SK-N-SH (cell line): ENCODE results near the gene TREML4. TPM values are rescaled to one million over a fixed set of nuclear protein-coding genes. Genes with fewer than 3 reads are reported as not detected.

Source experiments
- CTCF ChIA-PET: fragments of 300-600, 350-600 bp; formaldehyde crosslinking; extraction: SDS; loops from one replicate; lab custom pipeline; 2021; lab: Yijun Ruan, JAX
- POLR2A ChIA-PET: fragments of 350-600 bp; sonication (Branson Sonifier 250); formaldehyde crosslinking; extraction: SDS; loops from one replicate; lab custom pipeline; 2020; ENCODE audit warnings: antibody characterized with exemption, inconsistent platforms; lab: Yijun Ruan, JAX
- DNase-seq: peaks from one replicate; pipeline ENCODE4 v3.0.0; 2012
- H2AFZ ChIP-seq: fragments of 200-600 bp; sonication (generic); 2 replicates; pipeline ENCODE4 v1.8.1; 2016; ENCODE audit warnings: antibody characterized with exemption, mild to moderate bottlenecking, low read depth
- H3F3A ChIP-seq: fragments of 200-600 bp; sonication (generic); replicated peaks from 2 replicates; pipeline ENCODE3; 2016; ENCODE audit warnings: antibody characterized with exemption, mild to moderate bottlenecking; ENCODE audit not compliant: insufficient read depth
- H3K27ac ChIP-seq, 2 experiments: fragments of 200-500 bp in 1 of 2; fragments of 200-600 bp in 1 of 2; sonication (Bioruptor generic) in 1 of 2; sonication (generic), shearing (Covaris generic) in 1 of 2; 2 replicates each; pipeline versions ENCODE4 v1.5.1 to v1.6.1; 2014 to 2016; ENCODE audit warnings: low read depth in 2 of 2, inconsistent platforms in 1 of 2, low read length in 1 of 2, mild to moderate bottlenecking in 1 of 2, mixed read lengths in 1 of 2
- H3K27me3 ChIP-seq: fragments of 200-600 bp; sonication (generic), shearing (Covaris generic); 2 replicates; pipeline ENCODE4 v1.6.1; 2016; ENCODE audit warnings: mixed run types; ENCODE audit not compliant: insufficient read depth
- H3K36me3 ChIP-seq, 2 experiments: fragments of 200-500 bp in 1 of 2; fragments of 200-600 bp in 1 of 2; sonication (Bioruptor generic) in 1 of 2; sonication (generic) in 1 of 2; replicated peaks in 1 of 2; 2 replicates each; pipeline versions ENCODE3 to v1.5.1; 2014 to 2016; ENCODE audit warnings: low read length in 1 of 2, mild to moderate bottlenecking in 1 of 2; ENCODE audit not compliant: insufficient read depth in 2 of 2, control insufficient read depth in 1 of 2
- H3K4me1 ChIP-seq, 2 experiments: fragments of 200-500 bp in 1 of 2; fragments of 200-600 bp in 1 of 2; sonication (Bioruptor generic) in 1 of 2; sonication (generic), shearing (Covaris generic) in 1 of 2; 2 replicates each; pipeline versions ENCODE4 v1.5.1 to v1.6.1; 2014 to 2016; ENCODE audit warnings: low read depth in 1 of 2, low read length in 1 of 2, mixed run types in 1 of 2; ENCODE audit not compliant: insufficient read depth in 2 of 2, control insufficient read depth in 1 of 2
- H3K4me2 ChIP-seq: fragments of 200-600 bp; sonication (generic), shearing (Covaris generic); 2 replicates; pipeline ENCODE4 v1.6.1; 2017; ENCODE audit warnings: mixed run types
- H3K4me3 ChIP-seq, 2 experiments: fragments of 200-500 bp in 1 of 2; fragments of 200-600 bp in 1 of 2; sonication (Bioruptor generic) in 1 of 2; sonication (generic), shearing (Covaris generic) in 1 of 2; 2 replicates each; pipeline versions ENCODE4 v1.5.1 to v1.8.1; 2014 to 2016; ENCODE audit warnings: low read depth in 2 of 2, inconsistent platforms in 1 of 2, low read length in 1 of 2, mild to moderate bottlenecking in 1 of 2, mixed read lengths in 1 of 2, moderate library complexity in 1 of 2
- H3K79me2 ChIP-seq: fragments of 200-600 bp; sonication (generic); 2 replicates; pipeline ENCODE4 v1.8.1; 2017; ENCODE audit warnings: mild to moderate bottlenecking; ENCODE audit not compliant: insufficient read depth
- H3K9ac ChIP-seq: fragments of 200-600 bp; sonication (generic); 2 replicates; pipeline ENCODE4 v1.6.1; 2017; ENCODE audit warnings: mixed run types
- H3K9me2 ChIP-seq: fragments of 200-600 bp; sonication (generic); 2 replicates; pipeline ENCODE4 v1.6.1; 2017; ENCODE audit warnings: mixed run types
- H3K9me3 ChIP-seq: fragments of 200-600 bp; sonication (generic); 2 replicates; pipeline ENCODE4 v1.6.1; 2017; ENCODE audit warnings: mixed run types, mild to moderate bottlenecking, moderate library complexity
- H4K20me1 ChIP-seq: fragments of 200-600 bp; sonication (generic); 2 replicates; pipeline ENCODE4 v1.6.1; 2017; ENCODE audit warnings: mild to moderate bottlenecking, mixed run types; ENCODE audit not compliant: insufficient read depth
- CHD2 ChIP-seq: fragments of 150-350 bp; IDR thresholded peaks from 2 replicates; pipeline ENCODE4 v1.6.1; 2018; ENCODE audit warnings: low read length; ENCODE audit not compliant: partially characterized antibody
- ELF1 ChIP-seq: IDR thresholded peaks from 2 replicates; pipeline ENCODE4 v1.4.0; 2012
- EP300 ChIP-seq, 2 experiments: IDR thresholded peaks; 2 replicates each; pipeline versions ENCODE4 v1.4.0 to v1.6.1; 2012; ENCODE audit warnings: borderline replicate concordance in 1 of 2, low read depth in 1 of 2, low read length in 1 of 2
- EZH2phosphoT487 ChIP-seq: fragments of 200-600 bp; sonication (generic); IDR thresholded peaks from 2 replicates; pipeline ENCODE4 v1.6.1; 2017; ENCODE audit warnings: low read depth, mixed run types, mild to moderate bottlenecking, antibody characterized with exemption, moderate library complexity, borderline replicate concordance
- FOXM1 ChIP-seq: IDR thresholded peaks from 2 replicates; pipeline ENCODE4 v1.4.0; 2012; ENCODE audit warnings: low read depth, mild to moderate bottlenecking
- GABPA ChIP-seq: IDR thresholded peaks from 2 replicates; pipeline ENCODE4 v1.4.0; 2012; ENCODE audit warnings: low read depth, mild to moderate bottlenecking
- GATA2 ChIP-seq: sonication (generic); formaldehyde crosslinking; IDR thresholded peaks from 2 replicates; pipeline ENCODE4 v1.5.0; 2020; ENCODE audit warnings: mild to moderate bottlenecking, missing genetic modification reagents
- JUND ChIP-seq: IDR thresholded peaks from 2 replicates; pipeline ENCODE4 v1.4.0; 2012
- MEF2A ChIP-seq: IDR thresholded peaks from 2 replicates; pipeline ENCODE4 v1.4.0; 2012; ENCODE audit warnings: low read depth, borderline replicate concordance
- NFIC ChIP-seq: IDR thresholded peaks from 2 replicates; pipeline ENCODE4 v1.4.0; 2012; ENCODE audit warnings: borderline replicate concordance
- NRF1 ChIP-seq: IDR thresholded peaks from 2 replicates; pipeline ENCODE4 v1.6.1; 2012; ENCODE audit warnings: low read depth, mild to moderate bottlenecking, low read length
- POLR2AphosphoS5 ChIP-seq: IDR thresholded peaks from 2 replicates; pipeline ENCODE4 v1.6.1; 2012; ENCODE audit warnings: low read depth, low read length
- RAD21 ChIP-seq: IDR thresholded peaks from 2 replicates; pipeline ENCODE4 v1.6.1; 2012; ENCODE audit warnings: mild to moderate bottlenecking, low read length
- RCOR1 ChIP-seq: fragments of 150-350 bp; IDR thresholded peaks from 2 replicates; pipeline ENCODE4 v1.6.1; 2017; ENCODE audit warnings: antibody characterized with exemption, low read length
- RFX5 ChIP-seq: IDR thresholded peaks from 2 replicates; pipeline ENCODE4 v1.6.1; 2012; ENCODE audit warnings: mild to moderate bottlenecking, improper control_type of control experiment, low read length
- SIN3A ChIP-seq: IDR thresholded peaks from 2 replicates; pipeline ENCODE4 v1.6.1; 2012; ENCODE audit warnings: low read depth, mild to moderate bottlenecking, low read length, moderate library complexity, borderline replicate concordance
- TCF12 ChIP-seq: IDR thresholded peaks from 2 replicates; pipeline ENCODE4 v1.4.0; 2012
- TEAD4 ChIP-seq: IDR thresholded peaks from 2 replicates; pipeline ENCODE4 v1.4.0; 2012; ENCODE audit warnings: mild to moderate bottlenecking, borderline replicate concordance; ENCODE audit not compliant: insufficient read depth
- YY1 ChIP-seq: IDR thresholded peaks from 2 replicates; pipeline ENCODE4 v1.4.0; 2012; ENCODE audit warnings: low read depth, mild to moderate bottlenecking
- ZBTB33 ChIP-seq: IDR thresholded peaks from 2 replicates; pipeline ENCODE4 v1.4.0; 2012; ENCODE audit warnings: low read depth, borderline replicate concordance
- WGBS: methylation state at CpG from one replicate; pipeline ENCODE4 v1.1.6; 2017; ENCODE audit warnings: low lambda C conversion rate; 5-methylcytosine and 5-hydroxymethylcytosine counted together
- polyA plus RNA-seq, 3 experiments: library from polyadenylated mRNA; depleted of rRNA; stranded (reverse); fragments of >200 nt; gene quantifications; 2 replicates each; pipeline ENCODE4 v1.2.3, GENCODE V29; 2012
- TF ChIP-seq, protein P1 (sequence below): IDR thresholded peaks from 2 replicates; pipeline ENCODE4; 2012
- TF ChIP-seq, protein P2 (sequence below): fragments of 150-350 bp; IDR thresholded peaks from 2 replicates; pipeline ENCODE4 v1.6.1; 2017; ENCODE audit warnings: antibody characterized with exemption, low read length, low read depth, borderline replicate concordance

The TREML4 gene
- polyA plus RNA-seq, 1 of the 3 experiments (the other 2 are of a cell fraction): not detected

DNA sequence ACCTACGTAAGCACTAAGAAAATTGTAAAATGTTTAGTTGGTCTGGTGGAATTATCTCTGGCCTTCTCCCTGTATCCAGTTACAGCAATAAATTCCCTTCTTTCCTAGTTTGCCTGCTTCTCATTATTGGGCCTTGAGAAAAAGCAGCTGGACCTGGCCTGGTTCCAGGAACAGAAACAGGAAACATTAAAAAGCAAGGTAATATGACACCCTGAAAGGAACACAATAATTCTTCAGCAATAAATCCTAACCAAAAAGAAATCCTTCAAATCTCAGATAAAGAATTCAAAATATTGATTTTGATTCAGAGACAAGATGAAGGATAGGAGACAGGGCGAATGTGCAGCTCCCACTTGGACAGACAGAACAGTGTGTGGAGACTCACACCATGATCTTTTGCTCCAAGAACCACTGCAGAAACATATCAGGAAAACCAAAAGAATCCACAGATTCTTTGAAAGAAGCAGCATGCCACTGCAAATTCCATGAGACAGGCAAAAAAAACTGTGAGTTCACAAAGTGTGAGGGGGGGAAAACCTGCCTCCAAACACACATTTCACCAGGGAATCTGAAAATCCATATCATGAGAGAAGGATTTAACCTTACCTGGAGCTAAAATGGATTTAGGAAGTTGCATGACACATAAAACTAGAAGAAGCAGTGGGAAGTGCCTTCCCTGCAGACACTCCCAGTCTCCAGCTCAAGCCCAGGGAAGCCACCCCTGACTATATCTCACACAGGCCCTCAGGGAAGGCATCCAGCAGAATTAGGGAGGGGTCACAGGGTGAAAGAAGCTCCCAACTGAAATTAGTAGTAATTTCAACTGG lies 29.4 kb downstream of the TREML4 start:
- Histone ChIP-seq H3K4me3 (no peak overlapping the region), H3F3A (peaks cover 9% of the 10 kb centered on the region), H3K79me2 (no peaks in the 10 kb centered on the region), H3K27me3 (no peaks in the 10 kb centered on the region), H3K27ac (peak overlapping the region; percentile 10 to 58; a peak in 1 of 4 replicates), H3K4me1 (peaks cover 11 to 19% of the 10 kb centered on the region in 2 experiments; a peak in 3 of 4 replicates), H3K9ac (no peak overlapping the region), H2AFZ (no peak overlapping the region), H3K4me2 (peak overlapping the region; percentile 6; the same call in 1 of the 2 replicates), H4K20me1 (no peaks in the 10 kb centered on the region), H3K36me3 (no peaks in the 10 kb centered on the region), H3K9me2 (no peaks in the 10 kb centered on the region), H3K9me3 (no peaks in the 10 kb centered on the region)
- 11% methylated on average over 2 of the region's 2 CpGs for WGBS
- no peak for DNase-seq
- TF ChIP-seq RFX5: no peak
- TF ChIP-seq EP300 (IDR thresholded peaks at IDR 0.05; ENCODE audit: borderline replicate concordance in 1 of 2, low read depth in 1 of 2, low read length in 1 of 2): peak; percentile 36 to 40; a peak in 2 of 4 replicates
- TF ChIP-seq ZBTB33: no peak
- TF ChIP-seq POLR2AphosphoS5: peak; percentile 48; the same call in 1 of the 2 replicates
- TF ChIP-seq RCOR1: peak; percentile 69; the same call in 1 of the 2 replicates
- peak; percentile 84; the same call in 1 of the 2 replicates for TF ChIP-seq NFIC
- TF ChIP-seq TCF12: peak; percentile 94
- TF ChIP-seq, protein P1, sequence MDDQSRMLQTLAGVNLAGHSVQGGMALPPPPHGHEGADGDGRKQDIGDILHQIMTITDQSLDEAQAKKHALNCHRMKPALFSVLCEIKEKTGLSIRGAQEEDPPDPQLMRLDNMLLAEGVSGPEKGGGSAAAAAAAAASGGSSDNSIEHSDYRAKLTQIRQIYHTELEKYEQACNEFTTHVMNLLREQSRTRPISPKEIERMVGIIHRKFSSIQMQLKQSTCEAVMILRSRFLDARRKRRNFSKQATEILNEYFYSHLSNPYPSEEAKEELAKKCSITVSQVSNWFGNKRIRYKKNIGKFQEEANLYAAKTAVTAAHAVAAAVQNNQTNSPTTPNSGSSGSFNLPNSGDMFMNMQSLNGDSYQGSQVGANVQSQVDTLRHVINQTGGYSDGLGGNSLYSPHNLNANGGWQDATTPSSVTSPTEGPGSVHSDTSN: peak; percentile 83
- TF ChIP-seq ELF1: 0 out of 2 replicates have a peak, but pooled peaks have one; percentile 23
- peak; percentile 43; the same call in 1 of the 2 replicates for TF ChIP-seq JUND
- ChIA-PET POLR2A (no interaction called here), CTCF (interaction anchor here (0.8 to 3.0 kb wide), 2 partner anchors 49 kb away, joined by 3 to 7 read pairs; no protein-coding TSS in a partner anchor)

GRCh38 chr6:41258196-41258493 lies 30.0 kb downstream of the TREML4 start:
- no peaks in the 10 kb centered on the region for H3K79me2 ChIP-seq
- no peaks in the 10 kb centered on the region for H3K9me2 ChIP-seq
- H3K4me3 ChIP-seq: no peak overlapping the region
- H4K20me1 ChIP-seq: no peaks in the 10 kb centered on the region
- ChIA-PET CTCF (interaction anchor here (0.8 kb wide), 1 partner anchor 48 kb away, joined by 3 read pairs; no protein-coding TSS in a partner anchor), POLR2A (no interaction called here)
- peaks cover 9% of the 10 kb centered on the region for H3F3A ChIP-seq
- TF ChIP-seq RFX5 (no peak), MEF2A (no peak), GABPA (no peak), YY1 (no peak), JUND (no peak), FOXM1 (no peak), NRF1 (no peak), SIN3A (no peak), EZH2phosphoT487 (no peak), RAD21 (no peak), TCF12 (no peak), CHD2 (no peak), POLR2AphosphoS5 (no peak), GATA2 (CRISPR knock-in tag) (no peak), TEAD4 (no peak)
- TF ChIP-seq, protein P1: no peak
- TF ChIP-seq, protein P2, sequence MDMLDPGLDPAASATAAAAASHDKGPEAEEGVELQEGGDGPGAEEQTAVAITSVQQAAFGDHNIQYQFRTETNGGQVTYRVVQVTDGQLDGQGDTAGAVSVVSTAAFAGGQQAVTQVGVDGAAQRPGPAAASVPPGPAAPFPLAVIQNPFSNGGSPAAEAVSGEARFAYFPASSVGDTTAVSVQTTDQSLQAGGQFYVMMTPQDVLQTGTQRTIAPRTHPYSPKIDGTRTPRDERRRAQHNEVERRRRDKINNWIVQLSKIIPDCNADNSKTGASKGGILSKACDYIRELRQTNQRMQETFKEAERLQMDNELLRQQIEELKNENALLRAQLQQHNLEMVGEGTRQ: no peak
- no peak overlapping the region for H3K4me2 ChIP-seq
- peaks cover 11 to 19% of the 10 kb centered on the region in 2 experiments; a peak in 3 of 4 replicates for H3K4me1 ChIP-seq
- WGBS: no CpG with 5 or more reads among the region's 1 CpG
- no peaks in the 10 kb centered on the region for H3K27me3 ChIP-seq
- no peak overlapping the region for H3K9ac ChIP-seq
- H2AFZ ChIP-seq: no peak overlapping the region
- peak overlapping the region in 1 of 2 experiments; percentile 58; a peak in 1 of 4 replicates for H3K27ac ChIP-seq
- H3K9me3 ChIP-seq: 0 out of 2 replicates have a peak, but pooled peaks cover under 1% of the 10 kb centered on the region
- no peaks in the 10 kb centered on the region for H3K36me3 ChIP-seq
- DNase-seq: no peak
